ENCODE results near the gene UBE2Q1.

DNA sequence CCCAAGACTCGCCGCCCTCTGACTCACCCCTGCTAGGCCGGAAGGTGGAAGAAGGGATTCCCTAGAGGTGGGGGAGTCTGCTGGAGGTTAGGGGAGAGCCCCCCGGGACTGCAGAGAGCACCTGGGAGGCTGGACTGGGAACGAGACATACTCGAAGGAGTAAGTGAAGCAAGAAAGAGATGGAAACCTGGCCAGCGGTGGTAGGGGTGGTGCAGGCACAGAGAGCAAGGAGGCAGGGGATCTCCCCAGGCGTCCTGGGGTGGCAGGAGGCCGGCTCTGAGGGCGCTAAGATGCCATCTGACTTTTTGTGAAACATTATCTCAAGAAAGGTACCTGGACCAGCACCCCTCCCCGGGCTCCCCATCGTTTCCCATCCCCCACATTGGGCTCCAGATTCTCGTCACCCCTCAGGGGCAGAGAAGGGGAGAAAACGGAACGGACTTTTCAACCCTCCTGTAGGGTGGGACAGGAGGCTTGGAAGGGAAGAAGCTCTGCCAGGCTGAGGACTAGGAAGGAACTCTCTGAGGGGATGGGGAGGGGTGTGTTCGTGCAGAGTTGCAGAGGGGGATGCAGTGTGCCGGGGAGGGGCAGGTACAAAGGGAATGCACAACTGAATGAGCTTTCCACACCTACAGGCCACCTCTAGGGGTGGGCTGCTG lies 9.8 kb upstream of the UBE2Q1 start:
- TF ChIP-seq BHLHE40 (IDR thresholded peaks at IDR 0.05; ENCODE audit: borderline replicate concordance) (no peak), NFRKB (IDR thresholded peaks at IDR 0.05) (no peak), SP1 (IDR thresholded peaks at IDR 0.05) (no peak), FOXK2 (IDR thresholded peaks at IDR 0.05) (no peak), FOXM1 (IDR thresholded peaks at IDR 0.05; ENCODE audit: borderline replicate concordance) (no peak), LEF1 (IDR thresholded peaks at IDR 0.05; ENCODE audit: borderline replicate concordance) (no peak), TARDBP (IDR thresholded peaks at IDR 0.05) (no peak)

Measured in HEK293T (cell line).